ENCODE results near the gene MLLT3.

DNA sequence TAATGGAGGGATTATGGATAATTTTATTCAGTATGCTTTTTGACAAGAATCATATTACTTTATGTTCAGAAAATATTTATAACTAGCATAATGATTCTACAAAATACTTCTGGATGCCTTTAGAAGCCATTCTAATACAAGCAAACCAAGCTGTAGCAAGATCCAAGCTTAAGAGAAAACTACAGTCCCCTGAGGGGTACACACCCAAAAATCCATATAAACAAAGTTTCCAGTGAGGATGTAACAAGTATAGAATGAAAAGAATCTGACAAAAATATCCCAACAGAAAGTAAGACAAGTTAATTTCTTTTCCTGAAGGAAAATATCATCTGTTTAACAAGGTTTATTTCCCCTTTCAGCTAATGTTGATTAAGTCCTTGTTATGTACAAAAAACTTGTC, 53.9 kb downstream of the MLLT3 start:
- TF ChIP-seq EP300 (IDR thresholded peaks at IDR 0.05): no peak
- TF ChIP-seq, protein P1, sequence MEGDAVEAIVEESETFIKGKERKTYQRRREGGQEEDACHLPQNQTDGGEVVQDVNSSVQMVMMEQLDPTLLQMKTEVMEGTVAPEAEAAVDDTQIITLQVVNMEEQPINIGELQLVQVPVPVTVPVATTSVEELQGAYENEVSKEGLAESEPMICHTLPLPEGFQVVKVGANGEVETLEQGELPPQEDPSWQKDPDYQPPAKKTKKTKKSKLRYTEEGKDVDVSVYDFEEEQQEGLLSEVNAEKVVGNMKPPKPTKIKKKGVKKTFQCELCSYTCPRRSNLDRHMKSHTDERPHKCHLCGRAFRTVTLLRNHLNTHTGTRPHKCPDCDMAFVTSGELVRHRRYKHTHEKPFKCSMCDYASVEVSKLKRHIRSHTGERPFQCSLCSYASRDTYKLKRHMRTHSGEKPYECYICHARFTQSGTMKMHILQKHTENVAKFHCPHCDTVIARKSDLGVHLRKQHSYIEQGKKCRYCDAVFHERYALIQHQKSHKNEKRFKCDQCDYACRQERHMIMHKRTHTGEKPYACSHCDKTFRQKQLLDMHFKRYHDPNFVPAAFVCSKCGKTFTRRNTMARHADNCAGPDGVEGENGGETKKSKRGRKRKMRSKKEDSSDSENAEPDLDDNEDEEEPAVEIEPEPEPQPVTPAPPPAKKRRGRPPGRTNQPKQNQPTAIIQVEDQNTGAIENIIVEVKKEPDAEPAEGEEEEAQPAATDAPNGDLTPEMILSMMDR (IDR thresholded peaks at IDR 0.05): no peak
